ENCODE measurements around the gene EFNA2.

EFNA2 gene

DNA sequence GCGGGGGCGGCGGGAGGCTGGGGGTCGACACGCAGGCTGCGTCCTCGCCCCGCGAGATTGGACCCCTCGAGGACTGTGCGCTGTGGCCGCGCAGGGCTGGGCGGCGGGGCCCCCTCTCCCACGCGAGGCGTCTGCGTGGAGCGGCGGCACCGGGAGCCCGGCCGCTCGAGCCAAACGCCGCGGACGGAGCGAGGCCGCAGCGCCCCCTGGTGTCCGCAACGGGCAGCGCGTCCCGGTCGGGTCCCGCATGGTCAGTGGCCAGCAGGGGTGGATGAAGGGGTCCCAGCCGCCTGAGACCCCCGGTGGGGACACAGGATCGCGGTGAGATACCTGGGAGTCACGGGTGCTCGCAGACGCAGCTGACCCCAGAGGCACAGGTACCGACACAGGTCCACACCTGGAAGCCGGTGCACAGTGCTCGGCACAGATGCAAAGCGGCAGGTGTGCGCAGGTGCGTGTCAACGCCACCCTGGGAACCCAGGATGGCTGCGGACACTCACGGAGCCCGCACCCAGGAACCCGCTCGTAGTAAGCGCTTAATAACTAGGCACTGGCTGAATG, 18.7 kb upstream of the EFNA2 start:
- Histone ChIP-seq H3K27me3 (ENCODE audit: control insufficient read depth in 5 of 5, insufficient read depth in 4 of 5, low read length in 5 of 5) (no peaks in the 10 kb centered on the region), H3K4me1 (ENCODE audit: control insufficient read depth in 5 of 5, insufficient read depth in 5 of 5, low read length in 5 of 5) (peaks cover 20 to 75% (median 70%) of the 10 kb centered on the region in 5 donors), H3K9ac (ENCODE audit: low read length in 5 of 5) (peak overlapping the region in 1 of 5 donors; percentile 49), H3K36me3 (ENCODE audit: control insufficient read depth in 5 of 5, insufficient read depth in 5 of 5, low read length in 5 of 5) (peaks cover 0 to 14% (median 14%) of the 10 kb centered on the region in 5 donors), H3K4me3 (ENCODE audit: low read depth in 1 of 5, low read length in 5 of 5) (peak overlapping the region in 4 of 5 donors; percentile 25 to 63 (median 46)), H3K9me3 (ENCODE audit: control insufficient read depth in 5 of 5, low read length in 5 of 5) (no peaks in the 10 kb centered on the region), H3K27ac (ENCODE audit: low read depth, low read length) (peak overlapping the region; percentile 89)

DNA sequence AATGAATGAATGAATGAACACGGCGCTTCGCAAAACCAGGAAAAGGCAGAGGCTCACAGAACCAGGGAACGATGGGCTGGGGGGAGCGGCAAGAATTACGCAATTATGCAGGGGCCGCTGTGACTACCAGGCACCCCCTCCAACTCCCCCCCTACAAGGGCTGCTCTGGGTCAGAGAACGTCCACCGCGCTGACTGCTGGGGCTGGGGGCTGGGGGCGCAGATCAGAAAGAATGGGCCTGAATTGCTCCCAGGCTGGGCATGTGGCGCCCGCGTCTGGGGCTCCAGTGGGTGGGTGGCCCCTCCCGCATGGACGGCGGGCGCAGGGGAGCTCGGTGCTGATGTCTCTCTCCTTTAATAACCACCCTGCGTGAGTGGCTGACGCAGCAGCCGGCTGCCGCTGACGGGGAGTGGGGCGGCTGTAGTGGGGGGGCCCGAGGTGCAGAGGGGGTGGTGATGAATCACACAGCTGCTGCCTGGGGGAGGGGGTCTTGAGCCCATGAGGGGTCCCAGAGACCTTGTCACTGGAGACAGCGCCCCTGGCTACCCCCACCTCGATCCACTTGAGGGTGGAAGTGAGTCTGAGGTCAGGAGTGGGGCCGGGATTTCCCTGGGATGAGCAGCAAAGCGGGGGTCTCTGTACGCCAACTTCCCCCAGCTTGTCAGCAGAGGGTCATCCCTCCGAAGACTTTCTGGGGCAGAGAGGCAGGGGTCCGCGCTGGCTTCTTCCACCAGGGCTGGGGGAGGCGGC, 18.0 kb upstream of the EFNA2 start:
- peaks cover 19 to 75% (median 70%) of the 10 kb centered on the region in 5 donors for H3K4me1 ChIP-seq (ENCODE audit: control insufficient read depth in 5 of 5, insufficient read depth in 5 of 5, low read length in 5 of 5)
- peaks cover 0 to 21% (median 20%) of the 10 kb centered on the region in 5 donors for H3K36me3 ChIP-seq (ENCODE audit: control insufficient read depth in 5 of 5, insufficient read depth in 5 of 5, low read length in 5 of 5)
- H3K4me3 ChIP-seq (ENCODE audit: low read depth in 1 of 5, low read length in 5 of 5): peak overlapping the region in 4 of 5 donors; percentile 25 to 63 (median 46)
- H3K27ac ChIP-seq (ENCODE audit: low read depth, low read length): peak overlapping the region; percentile 91
- no peak overlapping the region for H3K9ac ChIP-seq (ENCODE audit: low read length in 5 of 5)
- no peaks in the 10 kb centered on the region for H3K9me3 ChIP-seq (ENCODE audit: control insufficient read depth in 5 of 5, low read length in 5 of 5)
- H3K27me3 ChIP-seq (ENCODE audit: control insufficient read depth in 5 of 5, insufficient read depth in 4 of 5, low read length in 5 of 5): no peaks in the 10 kb centered on the region

DNA sequence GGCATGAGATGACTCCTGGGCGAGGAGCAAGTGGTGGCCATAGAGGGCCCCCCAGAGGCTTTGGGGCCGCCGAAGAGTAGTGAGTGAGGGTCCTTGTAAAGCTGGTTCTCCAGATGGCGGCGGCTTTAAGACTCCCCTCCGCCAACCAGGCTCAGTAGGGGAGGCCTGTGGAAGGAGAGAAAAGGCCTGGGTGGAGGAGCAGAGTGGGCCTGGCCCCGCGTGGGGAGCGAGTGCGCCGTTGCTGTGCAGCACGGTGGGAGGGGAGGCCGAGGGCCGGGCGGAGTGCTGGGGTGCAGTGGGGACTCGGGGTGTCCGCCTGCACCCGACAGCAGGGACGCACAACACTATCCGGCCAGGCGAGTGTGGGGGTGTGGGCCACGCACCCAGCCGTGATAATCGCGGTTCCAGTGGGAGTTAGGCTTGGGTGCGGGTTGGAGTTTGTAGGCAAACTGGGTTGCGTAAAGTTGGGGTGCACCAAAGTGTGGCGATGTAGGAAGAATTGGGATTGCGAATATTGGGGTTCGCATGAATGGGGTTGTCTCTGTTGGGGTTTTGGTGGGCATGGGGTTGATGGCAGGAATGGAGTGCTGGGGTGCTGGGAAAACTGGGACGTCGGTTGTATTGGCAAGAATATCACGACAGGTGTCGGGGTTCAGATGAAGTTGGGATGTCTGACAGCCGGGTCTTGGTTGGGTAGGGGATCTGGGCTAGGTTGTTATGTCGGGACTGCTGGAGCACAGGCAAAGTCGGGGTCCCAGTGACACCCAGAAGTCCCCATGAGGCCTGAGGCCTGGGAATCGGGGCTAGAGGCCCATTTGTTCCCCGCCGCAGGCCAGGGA, 17.2 kb upstream of the EFNA2 start:
- H3K36me3 ChIP-seq (ENCODE audit: control insufficient read depth in 5 of 5, insufficient read depth in 5 of 5, low read length in 5 of 5): peaks cover 0 to 29% (median 28%) of the 10 kb centered on the region in 5 donors
- no peaks in the 10 kb centered on the region for H3K27me3 ChIP-seq (ENCODE audit: control insufficient read depth in 5 of 5, insufficient read depth in 4 of 5, low read length in 5 of 5)
- peak overlapping the region in 4 of 5 donors; percentile 4 to 79 (median 26) for H3K4me3 ChIP-seq (ENCODE audit: low read depth in 1 of 5, low read length in 5 of 5)
- H3K9me3 ChIP-seq (ENCODE audit: control insufficient read depth in 5 of 5, low read length in 5 of 5): no peaks in the 10 kb centered on the region
- H3K27ac ChIP-seq (ENCODE audit: low read depth, low read length): peak overlapping the region; percentile 91
- peaks cover 25 to 81% (median 74%) of the 10 kb centered on the region in 5 donors for H3K4me1 ChIP-seq (ENCODE audit: control insufficient read depth in 5 of 5, insufficient read depth in 5 of 5, low read length in 5 of 5)
- H3K9ac ChIP-seq (ENCODE audit: low read length in 5 of 5): peak overlapping the region in 3 of 5 donors; percentile 43 to 59 (median 53)

- H3K4me1 ChIP-seq (ENCODE audit: control insufficient read depth in 5 of 5, insufficient read depth in 5 of 5, low read length in 5 of 5): peaks cover 25 to 87% (median 80%) of the 10 kb centered on the region in 5 donors
- peak within 1 kb of the TSS; percentile 91 for H3K27ac ChIP-seq (ENCODE audit: low read depth, low read length)
- peak within 1 kb of the TSS; percentile 73 to 95 (median 85) for H3K9ac ChIP-seq (ENCODE audit: low read length in 5 of 5)
- H3K27me3 ChIP-seq (ENCODE audit: control insufficient read depth in 5 of 5, insufficient read depth in 4 of 5, low read length in 5 of 5): no peaks in the 10 kb centered on the region
- H3K36me3 ChIP-seq (ENCODE audit: control insufficient read depth in 5 of 5, insufficient read depth in 5 of 5, low read length in 5 of 5): peaks cover 0 to 35% (median 34%) of the 10 kb centered on the region in 5 donors
- no peaks in the 10 kb centered on the region for H3K9me3 ChIP-seq (ENCODE audit: control insufficient read depth in 5 of 5, low read length in 5 of 5)
- H3K4me3 ChIP-seq (ENCODE audit: low read depth in 1 of 5, low read length in 5 of 5): peak within 1 kb of the TSS; percentile 77 to 95 (median 81)
Observed at GRCh38 chr19:1269065-1269477, 16.6 kb upstream of the EFNA2 start, which contains the start of gene CIRBP. Gene CIRBP (plus strand): TSS chr19:1269332. CDS start chr19:1270934, 1,602 bp downstream.

DNA sequence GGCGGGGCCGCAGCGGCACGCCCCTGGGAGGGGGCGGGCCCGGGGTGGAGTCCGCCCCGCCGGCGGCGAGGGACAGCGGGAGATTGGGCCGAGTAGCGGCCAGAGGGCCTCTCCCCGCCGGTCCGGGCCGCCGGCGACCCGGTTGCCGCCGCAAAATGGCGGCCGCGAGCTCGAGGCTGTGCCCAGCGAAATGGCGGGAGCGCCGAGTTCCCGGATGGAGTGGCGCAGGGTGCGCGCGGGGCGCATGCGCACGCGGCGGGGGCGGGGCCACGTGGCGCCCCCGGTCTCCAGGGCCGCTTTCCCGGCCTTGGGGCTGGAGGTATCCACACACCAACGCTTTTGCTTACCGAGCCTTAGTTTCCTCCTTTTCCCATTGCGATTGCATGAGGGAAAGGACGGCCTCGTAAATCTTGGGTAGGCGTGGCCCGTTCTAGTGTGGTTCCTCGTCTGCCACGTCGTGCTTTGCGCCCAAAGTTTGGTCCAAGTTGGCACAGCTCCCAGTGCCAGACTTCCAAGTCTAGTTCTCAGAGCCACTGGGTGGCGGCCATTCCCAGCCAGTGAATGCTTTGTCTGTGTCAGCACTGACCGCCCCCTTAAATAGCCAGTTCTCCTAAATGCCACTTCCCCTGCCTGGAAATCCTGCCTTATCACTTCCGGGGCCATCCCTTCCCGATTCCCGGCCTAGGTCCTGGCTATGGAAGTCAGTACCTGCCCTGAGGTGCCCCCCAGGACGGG, 16.0 kb upstream of the EFNA2 start:
- Histone ChIP-seq H3K9me3 (ENCODE audit: control insufficient read depth in 5 of 5, low read length in 5 of 5) (no peaks in the 10 kb centered on the region), H3K27ac (ENCODE audit: low read depth, low read length) (peak overlapping the region; percentile 91), H3K4me3 (ENCODE audit: low read depth in 1 of 5, low read length in 5 of 5) (peak overlapping the region; percentile 77 to 95 (median 81)), H3K27me3 (ENCODE audit: control insufficient read depth in 5 of 5, insufficient read depth in 4 of 5, low read length in 5 of 5) (no peaks in the 10 kb centered on the region), H3K36me3 (ENCODE audit: control insufficient read depth in 5 of 5, insufficient read depth in 5 of 5, low read length in 5 of 5) (peaks cover 0 to 41% (median 40%) of the 10 kb centered on the region in 5 donors), H3K9ac (ENCODE audit: low read length in 5 of 5) (peak overlapping the region; percentile 73 to 95 (median 85)), H3K4me1 (ENCODE audit: control insufficient read depth in 5 of 5, insufficient read depth in 5 of 5, low read length in 5 of 5) (peaks cover 25 to 93% (median 86%) of the 10 kb centered on the region in 5 donors)

DNA sequence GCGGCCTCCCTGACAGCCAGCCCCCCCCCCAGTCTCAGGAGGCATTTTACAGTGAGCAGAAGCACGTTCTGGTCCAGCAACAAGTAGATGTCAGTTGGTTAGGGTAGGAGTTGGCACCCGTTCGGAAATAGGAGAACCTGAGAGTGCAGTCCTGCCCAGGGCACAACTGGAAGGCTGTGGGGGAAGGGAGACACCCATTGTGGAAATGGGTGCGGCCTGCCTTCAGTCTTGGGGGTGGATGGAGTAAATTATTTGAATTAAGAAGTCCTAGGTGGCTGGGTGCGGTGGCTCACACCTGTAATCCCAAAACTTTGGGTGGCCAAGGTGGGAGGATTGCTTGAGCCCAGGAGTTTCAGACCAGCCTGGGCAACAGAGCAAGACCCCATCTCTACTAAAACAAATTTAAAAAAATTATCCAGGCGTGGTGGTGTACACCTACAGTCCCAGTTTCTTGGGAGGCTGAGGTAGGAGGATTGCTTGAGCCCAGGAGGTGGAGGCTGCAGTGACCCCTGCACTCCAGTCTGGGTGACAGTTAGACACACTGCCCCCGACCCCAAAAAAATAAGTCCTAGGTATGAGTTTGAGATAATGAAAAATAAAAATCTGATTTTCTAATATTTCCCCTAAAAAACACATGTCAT, 15.3 kb upstream of the EFNA2 start:
- Histone ChIP-seq H3K27ac (ENCODE audit: low read depth, low read length) (peak overlapping the region; percentile 91), H3K27me3 (ENCODE audit: control insufficient read depth in 5 of 5, insufficient read depth in 4 of 5, low read length in 5 of 5) (no peaks in the 10 kb centered on the region), H3K9ac (ENCODE audit: low read length in 5 of 5) (peak overlapping the region; percentile 73 to 95 (median 85)), H3K4me1 (ENCODE audit: control insufficient read depth in 5 of 5, insufficient read depth in 5 of 5, low read length in 5 of 5) (peaks cover 22 to 93% (median 86%) of the 10 kb centered on the region in 5 donors), H3K9me3 (ENCODE audit: control insufficient read depth in 5 of 5, low read length in 5 of 5) (no peaks in the 10 kb centered on the region), H3K36me3 (ENCODE audit: control insufficient read depth in 5 of 5, insufficient read depth in 5 of 5, low read length in 5 of 5) (peaks cover 0 to 46% (median 41%) of the 10 kb centered on the region in 5 donors), H3K4me3 (ENCODE audit: low read depth in 1 of 5, low read length in 5 of 5) (peak overlapping the region; percentile 77 to 95 (median 81))

- no peaks in the 10 kb centered on the region for H3K9me3 ChIP-seq (ENCODE audit: control insufficient read depth in 5 of 5, low read length in 5 of 5)
- no peaks in the 10 kb centered on the region for H3K27me3 ChIP-seq (ENCODE audit: control insufficient read depth in 5 of 5, insufficient read depth in 4 of 5, low read length in 5 of 5)
- peaks cover 18 to 89% (median 82%) of the 10 kb centered on the region in 5 donors for H3K4me1 ChIP-seq (ENCODE audit: control insufficient read depth in 5 of 5, insufficient read depth in 5 of 5, low read length in 5 of 5)
- H3K27ac ChIP-seq (ENCODE audit: low read depth, low read length): peak overlapping the region; percentile 91
- H3K36me3 ChIP-seq (ENCODE audit: control insufficient read depth in 5 of 5, insufficient read depth in 5 of 5, low read length in 5 of 5): peaks cover 0 to 46% (median 41%) of the 10 kb centered on the region in 5 donors
- peak overlapping the region; percentile 59 to 95 (median 79) for H3K4me3 ChIP-seq (ENCODE audit: low read depth in 1 of 5, low read length in 5 of 5)
- H3K9ac ChIP-seq (ENCODE audit: low read length in 5 of 5): peak overlapping the region; percentile 73 to 95 (median 85)
Observed at GRCh38 chr19:1270854-1271527, 14.7 kb upstream of the EFNA2 start.

GRCh38 chr19:1271528-1272422, 13.9 kb upstream of the EFNA2 start:
- Histone ChIP-seq H3K9me3 (ENCODE audit: control insufficient read depth in 5 of 5, low read length in 5 of 5) (no peaks in the 10 kb centered on the region), H3K4me3 (ENCODE audit: low read depth in 1 of 5, low read length in 5 of 5) (peak overlapping the region in 4 of 5 donors; percentile 59 to 81 (median 78)), H3K4me1 (ENCODE audit: control insufficient read depth in 5 of 5, insufficient read depth in 5 of 5, low read length in 5 of 5) (peaks cover 19 to 89% (median 85%) of the 10 kb centered on the region in 5 donors), H3K27me3 (ENCODE audit: control insufficient read depth in 5 of 5, insufficient read depth in 4 of 5, low read length in 5 of 5) (no peaks in the 10 kb centered on the region), H3K27ac (ENCODE audit: low read depth, low read length) (peak overlapping the region; percentile 91), H3K9ac (ENCODE audit: low read length in 5 of 5) (peak overlapping the region in 3 of 5 donors; percentile 76 to 95 (median 85)), H3K36me3 (ENCODE audit: control insufficient read depth in 5 of 5, insufficient read depth in 5 of 5, low read length in 5 of 5) (peaks cover 0 to 46% (median 41%) of the 10 kb centered on the region in 5 donors)
